AG04450 (cell line): ENCODE measurements around the gene CBLN3. TPM values are rescaled to one million over a fixed set of nuclear protein-coding genes. Genes with fewer than 3 reads are reported as not detected.

Experiments used
- CTCF ChIA-PET: fragments of 300-600, 350-600 bp; formaldehyde crosslinking; extraction: SDS; loops from one replicate; lab custom pipeline; 2022; ENCODE audit warnings: antibody characterized with exemption, inconsistent platforms; lab: Charles Lee
- POLR2A ChIA-PET: fragments of 350-600 bp; formaldehyde crosslinking; extraction: SDS; loops from one replicate; lab custom pipeline; 2021; ENCODE audit warnings: antibody characterized with exemption, inconsistent platforms; lab: Yijun Ruan, JAX
- DNase-seq: peaks from one replicate; pipeline ENCODE4 v3.0.0-alpha.2; 2011; ENCODE audit warnings: low read depth, low spot score
- H3K27ac ChIP-seq: one replicate; pipeline ENCODE4 v1.5.1; 2012; ENCODE audit warnings: low read depth, low read length, control low read depth
- H3K27me3 ChIP-seq: one replicate; pipeline ENCODE4 v1.6.0; 2012; ENCODE audit warnings: low read length; ENCODE audit not compliant: control insufficient read depth, insufficient read depth
- H3K4me3 ChIP-seq: 2 replicates; pipeline ENCODE4 v1.5.1; 2011; ENCODE audit warnings: mild to moderate bottlenecking, low read depth, low read length, control low read depth
- H3K9me3 ChIP-seq: 2 replicates; pipeline ENCODE4 v1.5.1; 2012; ENCODE audit warnings: low read length; ENCODE audit not compliant: control insufficient read depth, insufficient read depth
- polyA plus RNA-seq: library from polyadenylated mRNA; depleted of rRNA; stranded (reverse); fragments of >200 nt; gene quantifications from 2 replicates; pipeline ENCODE4 v1.2.3, GENCODE V29; 2011
- TF ChIP-seq, protein P1 (sequence below): IDR thresholded peaks from 2 replicates; pipeline ENCODE4 v1.5.1; 2011; ENCODE audit warnings: low read depth, low read length, control low read depth, inconsistent platforms

The CBLN3 gene
- polyA plus RNA-seq, 1 experiment, result 1.8 TPM

GRCh38 chr14:24430682-24431568 is 1.5 kb upstream of the CBLN3 start:
- DNase-seq, result no peak
- TF ChIP-seq, protein P1, sequence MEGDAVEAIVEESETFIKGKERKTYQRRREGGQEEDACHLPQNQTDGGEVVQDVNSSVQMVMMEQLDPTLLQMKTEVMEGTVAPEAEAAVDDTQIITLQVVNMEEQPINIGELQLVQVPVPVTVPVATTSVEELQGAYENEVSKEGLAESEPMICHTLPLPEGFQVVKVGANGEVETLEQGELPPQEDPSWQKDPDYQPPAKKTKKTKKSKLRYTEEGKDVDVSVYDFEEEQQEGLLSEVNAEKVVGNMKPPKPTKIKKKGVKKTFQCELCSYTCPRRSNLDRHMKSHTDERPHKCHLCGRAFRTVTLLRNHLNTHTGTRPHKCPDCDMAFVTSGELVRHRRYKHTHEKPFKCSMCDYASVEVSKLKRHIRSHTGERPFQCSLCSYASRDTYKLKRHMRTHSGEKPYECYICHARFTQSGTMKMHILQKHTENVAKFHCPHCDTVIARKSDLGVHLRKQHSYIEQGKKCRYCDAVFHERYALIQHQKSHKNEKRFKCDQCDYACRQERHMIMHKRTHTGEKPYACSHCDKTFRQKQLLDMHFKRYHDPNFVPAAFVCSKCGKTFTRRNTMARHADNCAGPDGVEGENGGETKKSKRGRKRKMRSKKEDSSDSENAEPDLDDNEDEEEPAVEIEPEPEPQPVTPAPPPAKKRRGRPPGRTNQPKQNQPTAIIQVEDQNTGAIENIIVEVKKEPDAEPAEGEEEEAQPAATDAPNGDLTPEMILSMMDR, result no peak
- peaks cover 3% of the 10 kb centered on the region; the same call in 1 of the 2 replicates for H3K9me3 ChIP-seq
- peak overlapping the region; percentile 82 for H3K4me3 ChIP-seq
- H3K27me3 ChIP-seq, result no peaks in the 10 kb centered on the region
- ChIA-PET CTCF (interaction anchor here (0.6 to 13.3 kb wide), 53 partner anchors 8 to 1112 kb away, joined by 3 to 712 read pairs (median 6); partner anchors contain the start of genes ADCY4, CHMP4A, CIDEB and DHRS1), POLR2A (interaction anchor here (0.7 to 3.1 kb wide), 16 partner anchors 10 to 160 kb away, joined by 3 to 42 read pairs (median 4); partner anchors contain the start of genes LTB4R2, RABGGTA and SDR39U1)
- H3K27ac ChIP-seq, result peak overlapping the region; percentile 87

DNA sequence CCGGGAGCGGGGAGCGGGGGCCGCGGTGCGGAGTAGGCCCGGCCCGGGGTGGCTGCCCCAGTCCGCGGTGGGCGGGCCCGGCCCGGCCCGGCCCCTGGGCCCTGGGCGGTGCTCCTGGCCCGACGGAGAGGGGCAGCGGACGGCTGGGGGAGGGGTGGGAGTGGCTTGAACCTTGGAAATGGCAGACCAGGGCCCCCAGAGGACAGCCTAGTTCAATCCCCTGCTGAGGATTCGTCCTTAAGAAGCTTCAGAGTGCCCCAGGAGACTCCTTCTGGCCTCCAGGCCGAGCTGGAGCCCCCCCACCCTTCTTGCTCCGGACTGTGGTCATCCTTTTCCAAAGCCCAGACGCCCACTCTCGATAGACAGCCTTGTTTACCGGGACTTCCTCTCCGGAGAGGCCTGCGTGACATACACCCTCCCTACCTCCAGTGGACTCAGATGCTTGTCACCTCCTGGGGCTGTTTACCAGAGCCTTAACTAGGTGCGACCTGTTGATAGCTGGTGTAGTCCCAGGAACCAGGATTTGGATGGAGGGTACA is 744 bp upstream of the CBLN3 start:
- POLR2A ChIA-PET, result interaction anchor here (0.6 to 3.1 kb wide), 17 partner anchors 11 to 171 kb away, joined by 3 to 42 read pairs (median 3); partner anchors contain the start of genes DHRS1, NOP9, NYNRIN and SDR39U1
- H3K27ac ChIP-seq, result peak overlapping the region; percentile 87
- CTCF ChIA-PET, result interaction anchor here (0.6 to 13.3 kb wide), 15 partner anchors 12 to 234 kb away, joined by 3 to 712 read pairs (median 24); partner anchors contain the start of genes ADCY4, CIDEB, LTB4R and LTB4R2
- H3K9me3 ChIP-seq, result peaks cover 3% of the 10 kb centered on the region; the same call in 1 of the 2 replicates
- no peaks in the 10 kb centered on the region for H3K27me3 ChIP-seq
- peak overlapping the region; percentile 82 for H3K4me3 ChIP-seq
- no peak for DNase-seq
- TF ChIP-seq, protein P1, result no peak

- no peak for DNase-seq
- ChIA-PET POLR2A (interaction anchor here (1.1 to 3.1 kb wide), 2 partner anchors 63 to 130 kb away, joined by 3 to 42 read pairs; partner anchors contain the start of genes DHRS1 and NOP9), CTCF (interaction anchor here (0.9 to 13.3 kb wide), 3 partner anchors 62 to 97 kb away, joined by 4 to 712 read pairs (median 160); partner anchors contain the start of genes ADCY4 and RIPK3)
- Histone ChIP-seq H3K27me3 (no peaks in the 10 kb centered on the region), H3K27ac (no peak overlapping the region), H3K9me3 (peaks cover 3% of the 10 kb centered on the region; the same call in 1 of the 2 replicates), H3K4me3 (no peak overlapping the region)
- TF ChIP-seq, protein P1, result no peak
These were observed 657 bp downstream of the CBLN3 start for GRCh38 chr14:24428628-24429394.

- POLR2A ChIA-PET, result no interaction called here
- Histone ChIP-seq H3K27me3 (peaks cover 3% of the 10 kb centered on the region), H3K9me3 (peaks cover 3% of the 10 kb centered on the region; the same call in 1 of the 2 replicates), H3K27ac (no peak overlapping the region), H3K4me3 (no peak overlapping the region)
- TF ChIP-seq, protein P1, result no peak
- CTCF ChIA-PET, result interaction anchor here (0.9 to 13.3 kb wide), 2 partner anchors 62 to 96 kb away, joined by 4 to 712 read pairs; partner anchors contain the start of genes ADCY4 and RIPK3
- DNase-seq, result no peak
These were observed 1.6 kb downstream of the CBLN3 start for GRCh38 chr14:24427537-24428508.
